HL-60 (cell line): Measurements from ENCODE around the gene CORIN.

Experiments used
- GABPA ChIP-seq: IDR thresholded peaks from 2 replicates; pipeline ENCODE4 v1.6.1; 2012; ENCODE audit warnings: low read depth
- POLR2AphosphoS5 ChIP-seq: IDR thresholded peaks from 2 replicates; pipeline ENCODE4 v1.6.1; 2012; ENCODE audit warnings: low read depth
- TF ChIP-seq, protein P1 (sequence below): IDR thresholded peaks from one replicate; pipeline ENCODE4 v1.5.1; 2011; ENCODE audit warnings: low read length, control low read depth, inconsistent platforms; ENCODE audit not compliant: insufficient read depth
- TF ChIP-seq, protein P2 (sequence below): IDR thresholded peaks from 2 replicates; pipeline ENCODE4 v1.6.1; 2012; ENCODE audit warnings: low read depth; ENCODE audit not compliant: insufficient replicate concordance

DNA sequence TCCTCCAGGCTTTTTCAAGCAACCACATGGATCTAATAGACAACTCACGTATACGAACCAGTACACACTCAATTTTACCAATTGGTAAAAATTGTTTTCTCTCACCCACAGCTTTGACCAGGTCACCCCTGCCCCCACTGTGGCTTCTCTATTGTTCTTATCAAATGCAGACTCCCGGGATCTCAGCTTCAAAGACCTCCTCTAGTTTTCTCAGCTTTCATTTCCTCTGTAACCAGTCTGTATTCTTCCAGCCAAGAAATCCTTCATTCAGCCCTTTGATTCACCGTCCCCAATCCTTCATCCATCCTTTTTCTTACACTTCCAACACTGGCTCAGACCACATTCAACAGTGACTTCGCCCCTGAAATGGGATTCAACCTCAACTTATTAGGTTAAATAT is 120.7 kb downstream of the CORIN start:
- TF ChIP-seq, protein P1, sequence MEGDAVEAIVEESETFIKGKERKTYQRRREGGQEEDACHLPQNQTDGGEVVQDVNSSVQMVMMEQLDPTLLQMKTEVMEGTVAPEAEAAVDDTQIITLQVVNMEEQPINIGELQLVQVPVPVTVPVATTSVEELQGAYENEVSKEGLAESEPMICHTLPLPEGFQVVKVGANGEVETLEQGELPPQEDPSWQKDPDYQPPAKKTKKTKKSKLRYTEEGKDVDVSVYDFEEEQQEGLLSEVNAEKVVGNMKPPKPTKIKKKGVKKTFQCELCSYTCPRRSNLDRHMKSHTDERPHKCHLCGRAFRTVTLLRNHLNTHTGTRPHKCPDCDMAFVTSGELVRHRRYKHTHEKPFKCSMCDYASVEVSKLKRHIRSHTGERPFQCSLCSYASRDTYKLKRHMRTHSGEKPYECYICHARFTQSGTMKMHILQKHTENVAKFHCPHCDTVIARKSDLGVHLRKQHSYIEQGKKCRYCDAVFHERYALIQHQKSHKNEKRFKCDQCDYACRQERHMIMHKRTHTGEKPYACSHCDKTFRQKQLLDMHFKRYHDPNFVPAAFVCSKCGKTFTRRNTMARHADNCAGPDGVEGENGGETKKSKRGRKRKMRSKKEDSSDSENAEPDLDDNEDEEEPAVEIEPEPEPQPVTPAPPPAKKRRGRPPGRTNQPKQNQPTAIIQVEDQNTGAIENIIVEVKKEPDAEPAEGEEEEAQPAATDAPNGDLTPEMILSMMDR: no peak
- TF ChIP-seq, protein P2, sequence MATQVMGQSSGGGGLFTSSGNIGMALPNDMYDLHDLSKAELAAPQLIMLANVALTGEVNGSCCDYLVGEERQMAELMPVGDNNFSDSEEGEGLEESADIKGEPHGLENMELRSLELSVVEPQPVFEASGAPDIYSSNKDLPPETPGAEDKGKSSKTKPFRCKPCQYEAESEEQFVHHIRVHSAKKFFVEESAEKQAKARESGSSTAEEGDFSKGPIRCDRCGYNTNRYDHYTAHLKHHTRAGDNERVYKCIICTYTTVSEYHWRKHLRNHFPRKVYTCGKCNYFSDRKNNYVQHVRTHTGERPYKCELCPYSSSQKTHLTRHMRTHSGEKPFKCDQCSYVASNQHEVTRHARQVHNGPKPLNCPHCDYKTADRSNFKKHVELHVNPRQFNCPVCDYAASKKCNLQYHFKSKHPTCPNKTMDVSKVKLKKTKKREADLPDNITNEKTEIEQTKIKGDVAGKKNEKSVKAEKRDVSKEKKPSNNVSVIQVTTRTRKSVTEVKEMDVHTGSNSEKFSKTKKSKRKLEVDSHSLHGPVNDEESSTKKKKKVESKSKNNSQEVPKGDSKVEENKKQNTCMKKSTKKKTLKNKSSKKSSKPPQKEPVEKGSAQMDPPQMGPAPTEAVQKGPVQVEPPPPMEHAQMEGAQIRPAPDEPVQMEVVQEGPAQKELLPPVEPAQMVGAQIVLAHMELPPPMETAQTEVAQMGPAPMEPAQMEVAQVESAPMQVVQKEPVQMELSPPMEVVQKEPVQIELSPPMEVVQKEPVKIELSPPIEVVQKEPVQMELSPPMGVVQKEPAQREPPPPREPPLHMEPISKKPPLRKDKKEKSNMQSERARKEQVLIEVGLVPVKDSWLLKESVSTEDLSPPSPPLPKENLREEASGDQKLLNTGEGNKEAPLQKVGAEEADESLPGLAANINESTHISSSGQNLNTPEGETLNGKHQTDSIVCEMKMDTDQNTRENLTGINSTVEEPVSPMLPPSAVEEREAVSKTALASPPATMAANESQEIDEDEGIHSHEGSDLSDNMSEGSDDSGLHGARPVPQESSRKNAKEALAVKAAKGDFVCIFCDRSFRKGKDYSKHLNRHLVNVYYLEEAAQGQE: no peak
- TF ChIP-seq POLR2AphosphoS5: no peak
- no peak for TF ChIP-seq GABPA
